ENCODE results near the gene FOXD2.

The FOXD2 gene

GRCh38 chr1:47395433-47395832, 42.4 kb upstream of the FOXD2 start:
- TF ChIP-seq MYC (IDR thresholded peaks at IDR 0.05; ENCODE audit: low read depth, low read length): no peak
- TF ChIP-seq, protein P1, sequence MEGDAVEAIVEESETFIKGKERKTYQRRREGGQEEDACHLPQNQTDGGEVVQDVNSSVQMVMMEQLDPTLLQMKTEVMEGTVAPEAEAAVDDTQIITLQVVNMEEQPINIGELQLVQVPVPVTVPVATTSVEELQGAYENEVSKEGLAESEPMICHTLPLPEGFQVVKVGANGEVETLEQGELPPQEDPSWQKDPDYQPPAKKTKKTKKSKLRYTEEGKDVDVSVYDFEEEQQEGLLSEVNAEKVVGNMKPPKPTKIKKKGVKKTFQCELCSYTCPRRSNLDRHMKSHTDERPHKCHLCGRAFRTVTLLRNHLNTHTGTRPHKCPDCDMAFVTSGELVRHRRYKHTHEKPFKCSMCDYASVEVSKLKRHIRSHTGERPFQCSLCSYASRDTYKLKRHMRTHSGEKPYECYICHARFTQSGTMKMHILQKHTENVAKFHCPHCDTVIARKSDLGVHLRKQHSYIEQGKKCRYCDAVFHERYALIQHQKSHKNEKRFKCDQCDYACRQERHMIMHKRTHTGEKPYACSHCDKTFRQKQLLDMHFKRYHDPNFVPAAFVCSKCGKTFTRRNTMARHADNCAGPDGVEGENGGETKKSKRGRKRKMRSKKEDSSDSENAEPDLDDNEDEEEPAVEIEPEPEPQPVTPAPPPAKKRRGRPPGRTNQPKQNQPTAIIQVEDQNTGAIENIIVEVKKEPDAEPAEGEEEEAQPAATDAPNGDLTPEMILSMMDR (IDR thresholded peaks at IDR 0.05; ENCODE audit: low read depth, low read length): no peak
- TF ChIP-seq, protein P2, sequence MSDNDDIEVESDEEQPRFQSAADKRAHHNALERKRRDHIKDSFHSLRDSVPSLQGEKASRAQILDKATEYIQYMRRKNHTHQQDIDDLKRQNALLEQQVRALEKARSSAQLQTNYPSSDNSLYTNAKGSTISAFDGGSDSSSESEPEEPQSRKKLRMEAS (IDR thresholded peaks at IDR 0.05; ENCODE audit: low read depth, low read length): no peak
- TF ChIP-seq POLR2A (IDR thresholded peaks at IDR 0.05; ENCODE audit: extremely low read depth, insufficient read length): no peak
- H3K4me3 ChIP-seq (ENCODE audit: low read depth, low read length): no peak overlapping the region
- no peak for DNase-seq (ENCODE audit: low read depth)

DNA sequence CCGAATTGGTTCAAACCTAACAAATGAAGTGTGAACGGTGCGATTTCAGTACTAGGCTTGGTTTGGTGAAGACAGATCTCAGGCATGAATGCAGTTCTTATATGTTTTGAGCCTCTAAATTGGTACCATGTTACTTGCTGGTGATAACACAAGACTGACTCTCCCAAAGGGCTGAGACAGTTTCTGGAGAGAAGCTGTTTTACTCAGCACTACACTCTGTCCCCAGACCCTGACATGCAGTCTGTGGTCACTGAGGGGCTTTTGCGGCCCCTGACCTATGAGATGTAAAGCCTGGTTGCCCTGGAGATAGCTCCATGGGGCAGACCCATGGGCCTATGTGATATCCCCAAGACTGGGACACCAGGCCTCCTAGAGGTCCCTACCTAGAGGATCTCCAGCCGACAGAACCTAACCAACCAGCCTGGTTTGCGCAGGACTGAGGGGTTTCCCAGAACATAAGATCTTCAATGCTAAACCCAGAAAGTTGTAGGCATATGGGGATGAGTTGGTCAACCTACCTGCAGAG, 41.1 kb upstream of the FOXD2 start:
- no peak for DNase-seq (ENCODE audit: low read depth)
- TF ChIP-seq, protein P2 (IDR thresholded peaks at IDR 0.05; ENCODE audit: low read depth, low read length): no peak
- no peak overlapping the region for H3K4me3 ChIP-seq (ENCODE audit: low read depth, low read length)

GRCh38 chr1:47399138-47399845, 38.6 kb upstream of the FOXD2 start:
- H3K4me3 ChIP-seq (ENCODE audit: low read depth, low read length): no peak overlapping the region
- no peak for TF ChIP-seq POLR2A (IDR thresholded peaks at IDR 0.05; ENCODE audit: extremely low read depth, insufficient read length)
- TF ChIP-seq MYC (IDR thresholded peaks at IDR 0.05; ENCODE audit: low read depth, low read length): no peak
- TF ChIP-seq, protein P2 (IDR thresholded peaks at IDR 0.05; ENCODE audit: low read depth, low read length): no peak
- TF ChIP-seq, protein P1 (IDR thresholded peaks at IDR 0.05; ENCODE audit: low read depth, low read length): no peak
- DNase-seq (ENCODE audit: low read depth): no peak

DNA sequence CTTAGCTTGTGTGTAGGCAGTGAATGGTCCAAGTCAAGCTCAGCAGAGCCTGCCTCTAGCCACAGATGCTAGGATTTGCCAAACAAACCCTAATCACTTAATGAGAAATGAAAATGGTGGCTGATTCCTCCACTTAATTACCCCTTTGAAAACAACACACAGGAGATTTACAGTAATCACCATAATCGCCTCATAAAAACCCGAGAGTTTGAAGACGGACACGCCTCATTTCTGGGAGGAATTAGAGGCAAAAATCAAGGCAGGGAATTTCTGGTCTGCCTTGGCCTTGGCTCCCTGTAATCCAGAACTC, 38.0 kb upstream of the FOXD2 start:
- TF ChIP-seq, protein P1 (IDR thresholded peaks at IDR 0.05; ENCODE audit: low read depth, low read length): no peak
- no peak for TF ChIP-seq MYC (IDR thresholded peaks at IDR 0.05; ENCODE audit: low read depth, low read length)
- no peak for TF ChIP-seq POLR2A (IDR thresholded peaks at IDR 0.05; ENCODE audit: extremely low read depth, insufficient read length)
- TF ChIP-seq, protein P2 (IDR thresholded peaks at IDR 0.05; ENCODE audit: low read depth, low read length): no peak
- no peak overlapping the region for H3K4me3 ChIP-seq (ENCODE audit: low read depth, low read length)
- DNase-seq (ENCODE audit: low read depth): no peak

DNA sequence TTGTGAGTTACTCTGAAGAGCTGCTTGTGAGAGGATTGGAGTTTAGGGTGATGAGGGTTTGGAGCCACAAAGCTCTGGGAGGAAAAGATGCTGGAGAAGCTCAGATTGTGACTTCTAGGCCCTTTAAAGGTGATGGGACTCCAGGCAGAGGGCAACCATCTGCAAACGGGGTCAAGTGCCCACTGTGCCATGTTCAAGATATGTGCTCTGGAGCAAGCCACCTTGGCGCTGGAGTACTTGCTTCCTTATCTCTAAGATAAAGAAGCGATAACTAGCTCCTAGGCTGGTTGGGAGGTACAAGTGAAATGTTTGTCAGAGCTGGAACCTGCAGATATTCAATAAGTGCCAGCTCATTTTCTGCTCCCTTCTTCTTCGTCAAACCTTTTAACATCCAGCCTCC, 36.1 kb upstream of the FOXD2 start:
- TF ChIP-seq MYC (IDR thresholded peaks at IDR 0.05; ENCODE audit: low read depth, low read length): no peak
- TF ChIP-seq, protein P1 (IDR thresholded peaks at IDR 0.05; ENCODE audit: low read depth, low read length): no peak
- TF ChIP-seq, protein P2 (IDR thresholded peaks at IDR 0.05; ENCODE audit: low read depth, low read length): no peak
- TF ChIP-seq POLR2A (IDR thresholded peaks at IDR 0.05; ENCODE audit: extremely low read depth, insufficient read length): no peak
- no peak overlapping the region for H3K4me3 ChIP-seq (ENCODE audit: low read depth, low read length)
- no peak for DNase-seq (ENCODE audit: low read depth)

GRCh38 chr1:47402591-47402990, 35.3 kb upstream of the FOXD2 start:
- DNase-seq (ENCODE audit: low read depth): no peak
- H3K4me3 ChIP-seq (ENCODE audit: low read depth, low read length): no peak overlapping the region
- TF ChIP-seq MYC (IDR thresholded peaks at IDR 0.05; ENCODE audit: low read depth, low read length) (no peak), POLR2A (IDR thresholded peaks at IDR 0.05; ENCODE audit: extremely low read depth, insufficient read length) (no peak)
- TF ChIP-seq, protein P1 (IDR thresholded peaks at IDR 0.05; ENCODE audit: low read depth, low read length): no peak
- TF ChIP-seq, protein P2 (IDR thresholded peaks at IDR 0.05; ENCODE audit: low read depth, low read length): no peak

All from NB4 (cell line).